H1 (cell line): ENCODE measurements around the gene SNX33. TPM values are rescaled to one million over a fixed set of nuclear protein-coding genes. Genes with fewer than 3 reads are reported as not detected.

Experiments
- CTCF ChIA-PET: fragments of 300-600 bp; sonication (Branson Sonifier 250); formaldehyde crosslinking; loops from one replicate; lab custom pipeline; 2021; ENCODE audit not compliant: partially characterized antibody; lab: Charles Lee
- POLR2A ChIA-PET: fragments of 300-600 bp; sonication (Branson Sonifier 250); formaldehyde crosslinking; loops from one replicate; lab custom pipeline; 2021; ENCODE audit warnings: inconsistent platforms; ENCODE audit not compliant: partially characterized antibody; lab: Charles Lee
- DNase-seq, 2 experiments: peaks; one replicate each; pipeline versions ENCODE4 v3.0.0 to v3.0.0-alpha.2; 2010 to 2022; ENCODE audit warnings: low spot score in 2 of 2, low read depth in 1 of 2, mixed read lengths in 1 of 2
- FAIRE-seq: peaks from 2 replicates; lab custom pipeline; 2011; peaks lifted over from hg19 to GRCh38; lab: Jason Lieb, UNC
- H2AFZ ChIP-seq: 2 replicates; pipeline ENCODE4 v1.8.1; 2012; ENCODE audit warnings: low read length, inconsistent platforms
- H2AK5ac ChIP-seq: 2 replicates; pipeline ENCODE4 v1.6.1; 2013; ENCODE audit warnings: low read depth, low read length
- H2BK120ac ChIP-seq: replicated peaks from 2 replicates; pipeline ENCODE3; 2013; ENCODE audit warnings: low read depth, low read length, inconsistent platforms
- H2BK12ac ChIP-seq: 2 replicates; pipeline ENCODE4 v1.6.1; 2013; ENCODE audit warnings: low read depth, low read length
- H2BK15ac ChIP-seq: 2 replicates; pipeline ENCODE4 v1.6.1; 2013; ENCODE audit warnings: low read length
- H2BK20ac ChIP-seq: 2 replicates; pipeline ENCODE4 v1.6.1; 2013; ENCODE audit warnings: low read length
- H2BK5ac ChIP-seq: 2 replicates; pipeline ENCODE4 v1.6.1; 2013; ENCODE audit warnings: low read depth, low read length
- H3K14ac ChIP-seq: 2 replicates; pipeline ENCODE4 v1.6.1; 2013; ENCODE audit warnings: inconsistent platforms; ENCODE audit not compliant: insufficient read length
- H3K18ac ChIP-seq: 2 replicates; pipeline ENCODE4 v1.6.1; 2013; ENCODE audit warnings: low read length; ENCODE audit errors: extremely low read depth
- H3K23ac ChIP-seq: 2 replicates; pipeline ENCODE4 v1.6.1; 2013; ENCODE audit warnings: inconsistent platforms; ENCODE audit not compliant: insufficient read length
- H3K23me2 ChIP-seq: 2 replicates; pipeline ENCODE4 v1.6.1; 2013; ENCODE audit warnings: low read depth, low read length
- H3K27ac ChIP-seq: 2 replicates; pipeline ENCODE4 v1.6.1; 2011; ENCODE audit warnings: low read depth, low read length, inconsistent platforms
- H3K27me3 ChIP-seq, 4 experiments: replicated peaks in 1 of 4; 1 replicate in 1 of 4; 2 replicates in 3 of 4; pipeline versions ENCODE4 v1.6.1 to v1.8.1; 2011 to 2013; ENCODE audit warnings: low read length in 3 of 4, mild to moderate bottlenecking in 3 of 4, inconsistent platforms in 2 of 4, mixed read lengths in 2 of 4, moderate library complexity in 1 of 4; ENCODE audit not compliant: control insufficient read depth in 3 of 4, insufficient read depth in 3 of 4; ENCODE audit errors: extremely low read depth in 1 of 4
- H3K36me3 ChIP-seq, 4 experiments: 2 replicates each; pipeline versions ENCODE4 v1.6.1 to v1.8.1; 2011 to 2013; ENCODE audit warnings: mild to moderate bottlenecking in 4 of 4, low read length in 3 of 4, moderate library complexity in 2 of 4, control low read depth in 1 of 4, inconsistent platforms in 1 of 4; ENCODE audit not compliant: insufficient read depth in 4 of 4, control insufficient read depth in 2 of 4
- H3K4ac ChIP-seq: replicated peaks from 2 replicates; pipeline ENCODE3; 2013; ENCODE audit warnings: low read length, low read depth, mixed read lengths, inconsistent platforms; ENCODE audit not compliant: insufficient read length
- H3K4me1 ChIP-seq, 4 experiments: replicated peaks in 1 of 4; 1 replicate in 1 of 4; 2 replicates in 3 of 4; pipeline versions ENCODE4 v1.6.1 to v1.8.1; 2011 to 2013; ENCODE audit warnings: low read length in 3 of 4, inconsistent platforms in 2 of 4, mixed read lengths in 1 of 4; ENCODE audit not compliant: insufficient read depth in 4 of 4, control insufficient read depth in 3 of 4
- H3K4me2 ChIP-seq, 2 experiments: 2 replicates each; pipeline versions ENCODE4 v1.6.1 to v1.8.1; 2011 to 2013; ENCODE audit warnings: low read depth in 2 of 2, low read length in 2 of 2, control low read depth in 1 of 2, inconsistent platforms in 1 of 2, mild to moderate bottlenecking in 1 of 2; ENCODE audit not compliant: insufficient read depth in 1 of 2
- H3K4me3 ChIP-seq, 4 experiments: fragments of 200-600, 300-600 bp in 1 of 4; sonication (generic), shearing (Covaris generic), sonication (Bioruptor Twin) in 1 of 4; 2 replicates each; pipeline versions ENCODE4 v1.5.1 to v1.8.1; 2011 to 2016; ENCODE audit warnings: low read length in 4 of 4, low read depth in 3 of 4, control low read depth in 2 of 4, inconsistent platforms in 2 of 4, mild to moderate bottlenecking in 2 of 4, mixed read lengths in 1 of 4, moderate library complexity in 1 of 4; ENCODE audit not compliant: insufficient read depth in 2 of 4; ENCODE audit errors: extremely low read depth in 1 of 4
- H3K56ac ChIP-seq: replicated peaks from 2 replicates; pipeline ENCODE3; 2013; ENCODE audit warnings: low read depth, mild to moderate bottlenecking, mixed read lengths, low read length, inconsistent platforms; ENCODE audit not compliant: insufficient read length
- H3K79me1 ChIP-seq: 2 replicates; pipeline ENCODE4 v1.6.1; 2013; ENCODE audit warnings: low read depth, low read length, control low read depth
- H3K79me2 ChIP-seq, 2 experiments: 2 replicates each; pipeline versions ENCODE4 v1.6.1 to v1.8.1; 2012 to 2013; ENCODE audit warnings: low read length in 2 of 2, mild to moderate bottlenecking in 2 of 2, inconsistent platforms in 1 of 2; ENCODE audit not compliant: insufficient read depth in 2 of 2, control insufficient read depth in 1 of 2
- H3K9ac ChIP-seq, 4 experiments: replicated peaks in 1 of 4; 1 replicate in 1 of 4; 2 replicates in 3 of 4; pipeline versions ENCODE4 v1.6.1 to v1.8.1; 2011 to 2013; ENCODE audit warnings: low read depth in 3 of 4, low read length in 3 of 4, control low read depth in 2 of 4, mild to moderate bottlenecking in 2 of 4, moderate library complexity in 2 of 4, inconsistent platforms in 1 of 4; ENCODE audit errors: extremely low read depth in 1 of 4
- H3K9me3 ChIP-seq, 2 experiments: 2 replicates each; pipeline versions ENCODE4 v1.6.1 to v1.8.1; 2012 to 2013; ENCODE audit warnings: mild to moderate bottlenecking in 2 of 2, moderate library complexity in 2 of 2, control low read depth in 1 of 2, inconsistent platforms in 1 of 2, low read depth in 1 of 2, low read length in 1 of 2, mixed read lengths in 1 of 2; ENCODE audit not compliant: insufficient read depth in 2 of 2
- H4K20me1 ChIP-seq, 2 experiments: replicated peaks in 1 of 2; 2 replicates each; pipeline versions ENCODE3 to v1.8.1; 2011 to 2013; ENCODE audit warnings: inconsistent platforms in 2 of 2, low read length in 2 of 2, mild to moderate bottlenecking in 1 of 2; ENCODE audit not compliant: insufficient read depth in 2 of 2, control insufficient read depth in 1 of 2
- H4K5ac ChIP-seq: 2 replicates; pipeline ENCODE4 v1.6.1; 2013; ENCODE audit warnings: low read length, low read depth, mixed read lengths, inconsistent platforms; ENCODE audit not compliant: insufficient read length
- H4K8ac ChIP-seq: 2 replicates; pipeline ENCODE4 v1.8.0; 2013; ENCODE audit warnings: mild to moderate bottlenecking, moderate library complexity, low read length, inconsistent platforms; ENCODE audit not compliant: insufficient read depth; ENCODE audit errors: extremely low read depth
- H4K91ac ChIP-seq: replicated peaks from 2 replicates; pipeline ENCODE3; 2013; ENCODE audit warnings: low read length, mixed read lengths, inconsistent platforms; ENCODE audit not compliant: insufficient read length
- CEBPB ChIP-seq: IDR thresholded peaks from 2 replicates; pipeline ENCODE4 v1.6.1; 2012; ENCODE audit warnings: low read depth, low read length
- CTBP2 ChIP-seq: IDR thresholded peaks from 2 replicates; pipeline ENCODE4 v1.7.0; 2011; ENCODE audit warnings: borderline replicate concordance, mild to moderate bottlenecking, moderate library complexity, mixed read lengths, low read length; ENCODE audit not compliant: insufficient read depth, insufficient read length
- EP300 ChIP-seq, 2 experiments: IDR thresholded peaks; 1 replicate in 1 of 2; 2 replicates in 1 of 2; pipeline ENCODE4 v1.6.1; 2011 to 2012; ENCODE audit warnings: low read depth in 2 of 2, low read length in 2 of 2, mild to moderate bottlenecking in 2 of 2, borderline replicate concordance in 1 of 2, inconsistent platforms in 1 of 2, moderate library complexity in 1 of 2
- FOSL1 ChIP-seq: IDR thresholded peaks from 2 replicates; pipeline ENCODE4 v1.6.1; 2011; ENCODE audit warnings: mild to moderate bottlenecking, low read depth, low read length, moderate library complexity; ENCODE audit not compliant: insufficient read depth
- YY1 ChIP-seq: IDR thresholded peaks from 2 replicates; pipeline ENCODE4 v1.6.1; 2011; ENCODE audit warnings: low read depth, mild to moderate bottlenecking, low read length
- WGBS, 2 experiments: shearing (Covaris generic) in 1 of 2; methylation state at CpG; one replicate each; pipeline versions ENCODE4 v1.1.6 to v1.1.7; 2013 to 2015; ENCODE audit warnings: low lambda C conversion rate in 2 of 2, mixed read lengths in 2 of 2, inconsistent platforms in 1 of 2, low coverage in 1 of 2, missing lambda C conversion rate in 1 of 2; ENCODE audit not compliant: insufficient replicate concordance in 2 of 2, insufficient coverage in 1 of 2, insufficient read length in 1 of 2; ENCODE audit errors: extremely low coverage in 1 of 2, missing lambda C conversion rate in 1 of 2; 5-methylcytosine and 5-hydroxymethylcytosine counted together
- polyA plus RNA-seq, 7 experiments: library from polyadenylated mRNA; depleted of rRNA in 3 of 7; stranded (reverse) in 5 of 7; unstranded in 2 of 7; fragments of >200 nt in 5 of 7; fragments of 200-250 nt in 2 of 7; gene quantifications; 1 replicate in 5 of 7; 2 replicates in 1 of 7; 4 replicates in 1 of 7; pipeline versions ENCODE4 v1.2.1 to v1.2.3, GENCODE V29; 2011 to 2013; ENCODE audit warnings: missing spikeins in 2 of 7, mixed read lengths in 2 of 7
- total RNA-seq: library from RNA; stranded (reverse); fragmentation: NEBNext Ultra II Directional; extraction: Animal tissue kit (Norgen Biotek cat#: 25700); gene quantifications from 2 replicates; pipeline ENCODE4 v1.2.1, GENCODE V29; 2021

The SNX33 gene
- total and polyA plus RNA-seq, 2 of the 8 experiments (the other 6 are each of a cell fraction or from before 2014, with no cell fraction given) = 14.3 to 22.9 TPM

DNA sequence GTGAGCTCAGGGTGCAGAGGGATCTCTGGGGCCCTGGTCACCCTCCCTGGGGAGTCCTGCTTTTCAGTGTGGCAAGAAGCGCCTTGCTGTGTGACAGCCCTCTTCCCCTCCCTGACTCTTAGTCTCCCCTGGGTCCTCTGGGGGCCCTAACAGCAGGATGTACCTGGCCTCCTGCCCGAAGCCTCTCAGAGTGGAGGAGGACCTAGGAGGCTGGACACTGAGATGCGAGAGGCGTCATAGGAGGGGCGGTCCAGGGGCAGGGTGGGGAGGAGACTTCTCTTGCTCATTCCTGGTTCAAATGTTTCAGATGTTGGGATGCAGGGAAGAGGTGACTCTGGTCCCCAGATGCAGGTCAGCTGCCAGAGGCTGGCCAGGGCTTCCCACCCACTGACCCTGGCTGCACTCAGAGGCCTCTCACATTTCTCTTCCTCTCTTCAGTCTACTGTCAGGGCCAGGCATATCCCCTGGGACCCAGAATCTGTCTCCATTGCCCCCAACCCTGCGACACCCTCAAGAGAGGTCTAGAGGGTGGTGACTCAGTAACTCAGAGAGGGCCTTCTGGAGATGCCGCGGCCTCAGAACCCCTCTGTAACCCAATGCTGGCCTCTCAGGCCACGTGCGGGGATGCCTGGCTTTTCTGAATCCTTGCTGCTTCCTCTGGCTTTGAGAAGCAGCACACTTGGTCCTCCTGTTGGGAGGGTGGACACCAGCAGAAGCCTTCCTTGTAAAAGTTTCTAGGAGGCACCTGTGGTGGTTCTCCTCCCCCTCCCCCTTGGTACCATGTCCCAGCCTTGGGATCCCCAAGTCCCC is 25.9 kb downstream of the SNX33 start:
- H2BK5ac ChIP-seq = no peak overlapping the region
- no peak overlapping the region for H3K4me2 ChIP-seq
- DNase-seq (no peak), FAIRE-seq (no peak)
- H3K9me3 ChIP-seq = no peaks in the 10 kb centered on the region
- no peak overlapping the region for H2AFZ ChIP-seq
- H3K36me3 ChIP-seq = no peaks in the 10 kb centered on the region
- 0 out of 2 replicates have a peak overlapping the region, but pooled peaks have one; percentile 51 for H2BK12ac ChIP-seq
- ChIA-PET POLR2A (interaction anchor here (1.1 to 2.7 kb wide), 3 partner anchors 12 to 33 kb away, joined by 3 to 9 read pairs (median 7); partner anchors contain the start of gene IMP3), CTCF (interaction anchor here (1.1 to 7.4 kb wide), 7 partner anchors 10 to 76 kb away, joined by 3 to 60 read pairs (median 6); partner anchors contain the start of gene SNX33)
- H2BK20ac ChIP-seq = no peak overlapping the region
- H3K79me2 ChIP-seq = no peaks in the 10 kb centered on the region
- no peak overlapping the region for H2BK120ac ChIP-seq
- no peaks in the 10 kb centered on the region for H3K23me2 ChIP-seq
- H3K4ac ChIP-seq = no peak overlapping the region
- H4K20me1 ChIP-seq = no peaks in the 10 kb centered on the region
- no peak overlapping the region for H2BK15ac ChIP-seq
- no peak overlapping the region for H3K27ac ChIP-seq
- WGBS, 2 experiments = 85% methylated on average over 7 of the region's 10 CpGs; no CpG with 5 or more reads in 1 of the 2 experiments
- no peaks in the 10 kb centered on the region for H3K79me1 ChIP-seq
- no peak overlapping the region for H3K4me3 ChIP-seq
- H4K91ac ChIP-seq = no peak overlapping the region
- no peak overlapping the region; the same call in 1 of the 2 replicates for H4K8ac ChIP-seq
- H3K27me3 ChIP-seq = no peaks in the 10 kb centered on the region
- no peak overlapping the region for H3K9ac ChIP-seq
- H3K56ac ChIP-seq = no peak overlapping the region
- no peak overlapping the region for H3K18ac ChIP-seq
- no peak overlapping the region for H3K14ac ChIP-seq
- no peak overlapping the region for H2AK5ac ChIP-seq
- peaks cover 7 to 14% (median 9%) of the 10 kb centered on the region in 4 experiments for H3K4me1 ChIP-seq
- no peak overlapping the region for H4K5ac ChIP-seq
- H3K23ac ChIP-seq = no peak overlapping the region
- no peak for TF ChIP-seq CTBP2
- no peak for TF ChIP-seq EP300 (IDR thresholded peaks at IDR 0.05; ENCODE audit: borderline replicate concordance in 1 of 2, low read depth in 2 of 2, low read length in 2 of 2)
- no peak for TF ChIP-seq YY1
- TF ChIP-seq CEBPB = no peak
- no peak for TF ChIP-seq FOSL1
